Myometrial cell (primary cell): ENCODE data around the gene RABL2B. TPM values are rescaled to one million over a fixed set of nuclear protein-coding genes. Genes with fewer than 3 reads are reported as not detected.

ENCODE experiments used
- total RNA-seq: library from RNA; depleted of rRNA; stranded (reverse); fragments of >200 nt; gene quantifications from 2 replicates; pipeline ENCODE4 v1.2.3, GENCODE V29; 2015

Gene RABL2B
- 11.9 and 19.6 TPM in 2 replicates for total RNA-seq

GRCh38 chr22:50783033-50783879 is at the start of gene RABL2B:
Gene RABL2B (minus strand): TSS chr22:50783636. CDS start chr22:50782294, 1,342 bp downstream.

GRCh38 chr22:50737728-50738648 is 45.4 kb downstream of the RABL2B start, which contains the start of gene ACR:
Gene ACR (plus strand): TSS chr22:50738204. CDS start chr22:50738236, 32 bp downstream.

Other genes starting within 250 kb of the RABL2B start
- gene KLHDC7B, start 237.7 kb downstream of the RABL2B start, total RNA-seq, result not detected in 2 replicates
- not detected in 2 replicates for gene SYCE3, start 220.7 kb downstream of the RABL2B start, total RNA-seq
- gene CPT1B, start 205.2 kb downstream of the RABL2B start, total RNA-seq, result 0.18 TPM in 1 of 2 replicates, not detected in the other
- gene CHKB, start 200.8 kb downstream of the RABL2B start, total RNA-seq, result 20.2 and 30.6 TPM in 2 replicates
- under 0.01 TPM in 2 replicates for gene MAPK8IP2, start 182.8 kb downstream of the RABL2B start, total RNA-seq
- 29.4 and 41.8 TPM in 2 replicates for gene ARSA, start 155.5 kb downstream of the RABL2B start, total RNA-seq
- 0.89 and 1.2 TPM in 2 replicates for gene SHANK3, start 110.8 kb downstream of the RABL2B start, total RNA-seq
- not detected in 2 replicates for gene ACR, start 45.4 kb downstream of the RABL2B start, total RNA-seq